NCI-H69 (cell line): Measurements from ENCODE around the gene PFKFB3.
"Not testable (repeated sequence)": the region's sequence is repeated elsewhere in the genome, so short reads cannot be mapped to it uniquely, and the experiment has no call there.

ENCODE experiments used
- DNase-seq: peaks from one replicate; lab custom pipeline; 2025; lab: John Stamatoyannopoulos, UW

The PFKFB3 gene

DNA sequence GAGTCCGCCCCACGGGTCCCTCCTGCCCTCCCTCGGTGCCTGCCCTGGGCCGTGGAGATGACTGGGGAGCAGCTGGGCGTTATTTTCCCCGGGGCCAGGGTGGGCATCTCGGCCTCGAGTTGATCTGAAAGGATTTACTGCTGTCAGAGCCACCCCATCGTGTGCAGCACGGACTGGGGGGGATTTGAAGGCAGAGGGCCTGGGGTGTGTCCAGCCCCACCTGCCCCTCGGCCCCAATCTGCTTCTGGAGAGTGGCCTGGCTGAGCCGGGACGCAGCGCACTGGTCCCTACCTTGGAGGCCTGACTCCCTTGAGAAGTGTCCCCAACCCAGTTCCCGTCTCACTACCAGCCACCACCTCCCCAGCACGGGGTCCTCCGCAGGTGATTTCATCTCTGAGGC is 24.2 kb upstream of the PFKFB3 start:
- DNase-seq: no peak

GRCh38 chr10:6179078-6179477 is 23.7 kb upstream of the PFKFB3 start:
- no peak for DNase-seq

DNA sequence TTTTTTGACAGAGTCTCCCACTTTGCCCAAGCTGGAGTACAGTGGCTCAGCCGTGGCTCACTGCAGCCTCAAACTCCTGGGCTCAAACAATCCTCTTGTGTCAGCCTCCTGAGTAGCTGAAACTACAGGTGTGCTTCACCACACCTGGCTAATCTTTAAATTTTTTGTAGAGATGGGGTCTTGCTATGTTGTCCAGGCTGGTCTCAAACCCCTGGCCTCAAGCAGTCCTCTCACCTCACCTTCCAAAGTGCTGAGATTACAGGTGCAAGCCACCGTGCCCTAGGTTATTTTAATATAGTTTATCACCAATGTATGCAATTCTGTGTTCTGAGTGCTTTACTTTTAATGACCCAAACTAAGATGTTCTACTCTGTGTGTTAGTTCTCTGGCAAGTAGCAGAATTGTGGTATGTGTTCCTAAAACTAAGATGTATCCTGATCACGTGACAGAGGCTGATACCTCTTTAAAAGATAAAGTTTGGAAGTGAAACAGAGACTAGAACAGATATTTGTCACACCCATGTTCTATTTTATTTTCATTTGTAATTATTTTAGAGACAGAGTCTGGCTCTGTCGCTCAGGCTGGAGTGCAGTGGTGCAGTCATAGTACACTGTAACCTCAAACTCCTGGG is 22.1 kb upstream of the PFKFB3 start:
- DNase-seq: no peak

GRCh38 chr10:6181249-6181648 is 21.5 kb upstream of the PFKFB3 start:
- DNase-seq: no peak

DNA sequence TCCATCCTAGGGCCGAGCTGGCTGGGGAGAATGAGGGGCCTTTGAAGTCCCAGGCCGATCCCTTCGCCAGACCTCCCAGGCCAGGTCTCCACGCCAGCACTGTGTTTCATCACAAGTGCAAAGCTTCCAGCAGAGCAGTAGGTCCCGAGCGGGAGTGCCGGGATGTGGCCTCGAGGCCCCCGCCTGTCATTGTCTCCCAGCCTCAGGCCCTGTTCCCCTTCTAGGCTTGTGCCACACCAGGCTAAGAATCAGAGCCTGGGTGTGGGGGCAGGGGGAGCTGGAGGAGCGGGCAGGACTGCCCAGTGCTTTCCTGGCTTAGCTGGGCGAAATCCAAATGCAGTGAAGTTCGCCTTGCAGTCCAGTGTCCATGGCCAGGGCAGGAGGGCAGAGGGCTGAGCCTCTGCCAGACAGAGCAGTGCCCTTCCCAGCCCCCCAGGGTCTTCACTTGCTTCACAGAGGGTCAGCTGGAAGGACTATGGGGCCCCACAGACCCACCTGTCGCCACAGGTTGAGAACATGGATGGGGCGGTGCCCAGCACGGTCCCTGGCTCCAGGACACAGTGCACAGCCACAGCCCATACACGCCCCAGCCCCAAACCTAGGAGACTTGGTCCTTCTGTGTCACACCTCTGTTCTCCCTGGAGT is 20.2 kb upstream of the PFKFB3 start:
- DNase-seq: no peak

DNA sequence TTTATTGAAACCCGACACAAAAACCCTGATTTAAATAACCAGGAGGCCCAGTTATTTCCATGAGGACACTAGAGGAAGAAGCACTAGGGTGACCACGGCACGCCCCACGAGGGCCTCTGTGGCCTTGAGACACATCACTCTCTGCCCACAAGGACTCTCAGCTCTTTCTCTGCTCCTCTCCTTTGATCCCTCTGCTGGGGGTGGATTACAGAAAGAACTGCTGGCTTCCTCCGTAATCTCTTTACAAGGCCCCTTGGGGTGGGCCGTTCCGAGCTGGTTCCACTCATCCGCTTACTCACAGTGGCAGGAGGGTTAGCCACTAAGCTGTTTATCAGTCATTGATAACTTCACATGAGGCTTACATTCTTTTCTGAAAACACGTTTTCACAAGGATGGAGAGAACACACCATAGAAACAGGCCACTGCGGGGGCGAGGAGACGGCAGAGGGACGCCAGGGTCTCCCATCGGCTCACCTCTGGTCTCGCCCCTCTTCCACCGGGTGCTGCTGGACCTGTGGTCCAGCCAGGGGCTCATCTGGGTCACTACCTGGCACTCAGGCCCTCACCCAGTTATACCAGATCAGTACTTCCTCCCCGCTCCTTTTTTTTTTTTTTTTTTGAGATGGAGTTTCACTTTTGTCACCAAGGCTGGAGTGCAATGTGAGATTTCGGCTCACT is 17.6 kb upstream of the PFKFB3 start:
- DNase-seq: no peak

DNA sequence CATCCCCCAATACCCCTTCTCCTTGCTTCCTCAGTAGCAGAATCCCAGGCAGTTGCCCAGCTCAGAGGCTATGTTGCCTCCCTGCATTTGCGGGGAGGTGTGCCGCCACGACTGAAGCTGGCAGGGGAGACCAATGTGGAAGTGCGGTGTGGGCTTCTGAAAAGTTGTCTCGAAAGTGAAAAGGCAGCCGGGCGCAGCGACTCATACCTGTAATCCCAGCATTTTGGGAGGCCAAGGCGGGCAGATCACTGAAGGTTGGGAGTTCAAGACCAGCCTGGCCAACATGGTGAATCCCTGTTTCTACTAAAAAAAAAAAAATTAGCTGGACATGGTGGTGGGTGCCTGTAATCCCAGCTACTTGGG is 15.9 kb upstream of the PFKFB3 start:
- no peak for DNase-seq

DNA sequence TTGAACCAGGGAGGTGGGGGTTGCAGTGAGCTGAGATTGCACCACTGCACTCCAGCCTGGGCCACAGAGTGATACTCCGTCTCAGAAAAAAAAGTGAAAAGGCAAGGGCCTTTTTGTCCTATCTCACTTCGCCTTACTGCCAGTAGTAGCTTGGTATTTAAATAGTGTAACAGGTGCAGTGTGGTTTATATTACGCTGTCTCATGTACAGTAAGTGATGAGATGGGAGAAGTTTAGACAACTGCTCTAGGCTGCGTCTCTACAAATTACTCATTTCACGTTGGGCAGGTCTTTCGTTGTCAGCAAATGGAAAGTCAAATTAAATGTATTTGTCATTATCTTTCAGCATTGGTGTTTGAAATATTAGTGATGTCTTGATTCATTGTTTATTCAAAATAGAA is 15.5 kb upstream of the PFKFB3 start:
- no peak for DNase-seq

DNA sequence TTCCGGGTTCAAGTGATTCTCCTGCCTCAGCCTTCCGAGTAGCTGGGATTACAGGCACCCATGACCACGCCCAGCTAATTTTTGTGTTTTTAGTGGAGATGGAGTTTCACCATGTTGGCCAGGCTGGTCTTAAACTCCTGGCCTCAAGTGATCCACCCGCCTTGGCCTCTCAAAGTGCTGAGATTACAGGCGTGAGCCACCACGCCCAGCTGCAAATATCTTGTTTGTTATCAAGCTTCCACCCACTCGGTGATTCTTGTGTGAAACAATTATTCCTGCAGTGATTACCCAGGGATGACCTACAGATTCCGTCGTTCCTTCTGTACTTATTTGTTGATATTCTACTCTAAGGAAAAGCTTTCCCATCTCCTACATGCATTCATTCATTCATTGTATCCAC is 12.7 kb upstream of the PFKFB3 start:
- not testable (repeated sequence) for DNase-seq

- DNase-seq: no peak
Observed at GRCh38 chr10:6191147-6191546, 11.6 kb upstream of the PFKFB3 start.

DNA sequence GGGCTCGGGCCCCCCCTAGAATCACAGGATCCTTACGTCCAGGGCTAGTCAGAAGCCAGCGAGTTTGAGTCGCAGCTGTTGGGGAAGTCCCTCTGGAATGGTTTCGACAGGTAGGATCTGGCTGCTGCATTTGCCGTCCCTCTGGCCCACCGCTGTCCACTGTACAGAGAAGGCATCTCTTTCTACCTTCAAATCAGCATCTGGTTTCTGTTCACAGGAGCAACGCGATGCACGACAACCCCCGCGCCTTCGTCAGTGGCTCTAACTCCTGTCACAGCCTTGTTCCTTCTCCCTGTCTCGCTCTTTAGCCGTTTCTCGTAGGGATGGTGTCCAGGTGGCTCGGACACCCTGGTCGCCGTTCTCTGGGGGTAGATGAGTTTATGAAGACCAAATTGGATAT is 11.2 kb upstream of the PFKFB3 start:
- DNase-seq: no peak

DNA sequence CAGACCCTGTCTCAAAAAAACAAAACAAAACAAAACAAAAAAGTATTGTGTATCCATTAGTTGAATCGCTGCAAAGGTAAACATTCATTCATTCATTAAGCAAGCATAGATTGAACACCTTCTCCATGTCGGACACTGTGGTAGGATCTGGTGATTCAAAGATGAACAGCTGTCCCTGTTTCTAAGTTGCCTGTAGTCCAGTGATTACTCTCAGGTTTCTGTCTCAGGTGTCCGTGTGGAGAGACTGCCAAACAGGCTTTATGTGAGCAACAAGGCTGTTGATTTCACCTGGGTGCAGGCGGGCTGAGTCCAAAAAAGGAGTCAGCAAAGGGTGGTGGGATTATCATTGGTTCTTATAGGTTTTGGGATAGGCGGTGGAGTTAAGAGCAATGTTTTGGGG is 9.4 kb upstream of the PFKFB3 start:
- peak; percentile 10 for DNase-seq

DNA sequence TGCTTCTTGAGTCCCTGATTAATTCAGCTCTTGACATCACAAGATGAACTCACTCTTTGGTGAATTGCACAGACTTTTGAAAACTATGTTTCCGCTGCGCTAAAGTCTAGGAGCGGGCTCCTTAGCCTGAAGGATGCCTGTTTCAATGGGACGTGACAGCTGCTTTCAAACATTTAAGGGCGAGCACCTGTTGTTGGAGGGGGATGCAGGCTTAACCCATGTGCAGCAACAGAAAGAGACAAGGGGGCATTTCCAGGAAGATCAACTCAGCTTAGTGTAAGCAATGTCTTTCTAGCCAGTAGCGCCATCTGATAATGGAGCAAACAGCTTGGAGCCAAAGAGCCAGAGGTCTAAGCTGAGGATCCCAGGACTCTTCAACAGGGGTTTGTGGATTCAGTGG is 8.4 kb upstream of the PFKFB3 start:
- no peak for DNase-seq

DNA sequence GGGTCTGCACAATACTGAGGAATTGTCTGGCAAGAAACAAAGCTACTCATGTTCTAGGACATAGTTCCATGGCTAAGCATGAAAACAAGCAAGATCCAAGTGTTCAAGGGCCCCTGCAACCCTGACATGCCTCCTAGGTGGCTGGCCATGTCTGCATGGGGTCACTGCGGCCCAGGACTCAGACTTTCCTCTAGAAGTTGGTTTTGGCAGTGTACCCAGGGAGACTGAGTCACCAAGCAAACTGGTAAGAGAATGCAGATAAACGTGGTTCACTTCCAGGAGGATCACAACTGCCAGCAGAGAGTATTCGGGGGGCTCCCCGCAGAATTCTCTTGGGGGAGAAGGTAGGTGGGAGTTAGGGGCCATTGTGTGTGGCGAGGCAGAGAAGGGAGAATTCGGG is 7.4 kb upstream of the PFKFB3 start:
- no peak for DNase-seq

DNA sequence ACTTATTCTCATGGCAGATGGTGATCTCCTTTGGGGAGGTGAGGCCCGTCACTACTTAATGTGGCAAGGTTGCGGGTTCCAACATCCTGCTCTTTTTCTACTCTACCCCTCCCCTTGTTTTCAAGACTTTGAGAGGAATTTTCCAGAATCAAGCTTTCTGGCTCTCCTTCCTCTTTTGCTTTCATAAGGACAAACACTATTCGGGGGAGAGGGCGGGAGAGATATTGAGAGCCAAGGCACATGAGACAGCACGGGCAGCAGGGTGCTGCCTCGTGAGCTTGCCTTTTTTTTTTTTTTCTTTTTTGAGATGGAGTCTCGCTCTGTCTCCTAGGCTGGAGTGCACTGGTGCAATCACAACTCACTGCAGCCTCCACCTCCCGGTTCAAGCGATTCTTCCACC is 6.9 kb upstream of the PFKFB3 start:
- DNase-seq: no peak

DNA sequence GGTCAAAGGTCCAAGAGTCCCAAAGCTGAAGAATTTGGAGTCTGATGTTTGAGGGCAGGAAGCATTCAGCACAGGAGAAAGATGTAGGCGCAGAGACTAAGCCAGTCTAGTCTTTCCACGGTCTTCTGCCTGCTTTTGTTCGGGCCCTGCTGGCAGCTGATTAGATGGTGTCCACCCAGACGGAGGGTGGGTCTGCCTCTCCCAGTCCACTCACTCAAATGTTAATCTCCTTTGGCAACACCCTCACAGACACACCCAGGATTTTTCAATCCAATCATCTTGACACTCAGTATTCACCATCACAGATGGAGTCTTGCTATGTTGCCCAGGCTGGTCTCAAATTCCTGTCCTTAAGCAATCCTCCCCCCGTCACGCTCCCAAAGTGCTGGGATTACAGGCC is 6.2 kb upstream of the PFKFB3 start:
- not testable (repeated sequence) for DNase-seq

- DNase-seq: no peak
Observed at GRCh38 chr10:6197321-6197720, 5.4 kb upstream of the PFKFB3 start.

- DNase-seq: no peak
Observed at GRCh38 chr10:6198171-6198570, 4.6 kb upstream of the PFKFB3 start.

DNA sequence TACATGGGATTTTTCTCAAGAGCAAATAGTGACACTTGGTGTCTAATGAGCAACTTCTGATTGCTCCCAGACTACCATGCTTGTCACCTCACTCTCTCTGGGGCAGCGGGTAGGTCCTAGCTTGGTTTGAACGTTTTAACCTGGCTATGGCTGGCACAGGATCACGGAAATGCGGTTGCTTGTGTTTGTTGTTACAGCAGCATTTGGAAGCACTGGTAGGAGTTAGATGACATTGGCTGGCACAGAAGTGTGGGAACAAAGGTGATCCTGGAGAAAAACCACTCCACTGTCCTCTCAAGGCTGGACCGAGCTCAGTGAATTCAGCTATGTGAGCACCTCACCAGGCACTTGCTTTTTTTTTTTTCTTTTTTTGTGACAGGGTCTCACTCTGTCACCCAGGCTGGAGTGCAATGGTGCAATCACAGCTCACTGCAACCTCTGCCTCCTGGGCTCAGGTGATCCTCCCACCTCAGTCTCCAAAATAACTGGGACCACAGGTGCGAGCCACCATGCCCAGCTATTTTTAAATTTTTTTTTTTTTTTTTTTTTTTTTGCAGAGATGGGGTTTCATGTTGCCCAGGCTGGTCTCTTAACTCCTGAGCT is 3.5 kb upstream of the PFKFB3 start:
- no peak for DNase-seq

DNA sequence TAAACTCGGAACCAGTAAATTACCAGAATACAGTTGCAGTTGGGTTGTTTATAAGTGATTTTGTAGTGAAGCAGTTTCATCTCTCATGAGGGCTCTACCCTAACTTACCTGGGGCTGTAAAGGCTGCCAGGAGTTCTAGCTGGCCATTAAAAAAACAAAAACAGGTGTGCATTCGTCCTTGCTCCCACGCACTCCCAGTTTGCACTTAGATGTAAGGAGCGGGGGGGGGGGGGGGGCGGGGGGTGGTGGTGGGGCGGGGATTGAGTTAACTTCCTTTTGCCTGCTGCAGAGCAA is 2.3 kb upstream of the PFKFB3 start:
- peak; percentile 10 for DNase-seq

DNA sequence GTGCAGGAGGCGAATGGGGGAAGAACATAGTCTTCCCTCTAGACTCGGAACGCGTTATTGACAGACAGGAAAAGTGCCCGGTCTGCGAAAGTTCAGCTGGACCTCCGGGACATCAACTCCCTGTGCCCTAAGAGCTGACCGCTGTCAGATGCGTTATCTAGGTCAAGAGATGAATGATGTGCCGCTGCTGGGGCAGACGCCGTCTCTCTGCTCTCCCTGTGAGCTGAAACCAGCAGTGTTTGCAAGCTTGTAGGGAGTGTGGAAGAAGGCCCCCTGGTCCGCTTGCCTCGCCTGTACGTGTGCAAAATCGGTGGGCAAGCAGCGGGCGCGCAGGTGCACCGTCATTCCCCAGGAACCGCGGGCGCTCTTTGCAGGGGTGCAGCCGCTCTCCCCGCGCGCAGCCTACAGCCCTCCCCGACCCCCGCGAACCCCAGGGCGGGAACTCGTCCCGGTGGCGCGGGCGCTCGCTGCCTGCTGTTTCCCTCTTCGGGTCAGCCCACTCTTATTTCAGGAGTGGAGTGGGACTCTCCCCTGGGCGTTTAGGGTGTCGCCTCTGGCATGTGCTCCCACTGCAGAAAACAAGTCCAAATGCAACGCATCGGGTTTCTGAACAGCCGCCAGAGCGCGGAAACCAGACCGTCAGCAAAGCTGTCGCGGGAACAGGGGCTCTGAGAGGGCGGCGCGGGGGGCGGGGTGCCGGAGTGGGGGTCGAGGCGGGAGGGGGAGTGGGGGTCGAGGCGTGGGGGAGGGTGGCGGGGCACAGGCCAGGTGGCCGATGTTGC is 1.8 kb upstream of the PFKFB3 start:
- DNase-seq: peak; percentile 38

- peak; percentile 66 for DNase-seq
Observed at GRCh38 chr10:6201516-6201975, 1.2 kb upstream of the PFKFB3 start.
